ENCODE data around the gene ZNF710. TPM values are rescaled to one million over a fixed set of nuclear protein-coding genes. Genes with fewer than 3 reads are reported as not detected.

ZNF710 gene
- total and polyA plus RNA-seq, 2 donors (not counting 3 experiments of a cell fraction or from before 2014, with no cell fraction given), result 8.9 to 32.4 TPM

- Histone ChIP-seq H3K4me2 (ENCODE audit: insufficient read depth, low read length) (no peak overlapping the region), H3K9me3 (replicated peaks; ENCODE audit: control insufficient read depth, insufficient read depth, low read length) (no peaks in the 10 kb centered on the region), H3K36me3 (ENCODE audit: control insufficient read depth in 2 of 2, extremely low read depth in 1 of 2, insufficient read depth in 2 of 2, low read length in 2 of 2) (no peaks in the 10 kb centered on the region), H3K4me3 (replicated peaks in 1 of 3; ENCODE audit: insufficient read depth in 1 of 3, low read depth in 1 of 3, low read length in 3 of 3) (no peak overlapping the region), H3K27ac (ENCODE audit: insufficient read depth, low read depth, low read length) (no peak overlapping the region), H3K27me3 (ENCODE audit: control insufficient read depth in 2 of 2, insufficient read depth in 2 of 2, low read length in 2 of 2) (no peaks in the 10 kb centered on the region), H2AFZ (ENCODE audit: low read depth, low read length) (no peak overlapping the region), H3K79me2 (ENCODE audit: control insufficient read depth, insufficient read depth, low read length) (no peaks in the 10 kb centered on the region), H3K9ac (replicated peaks; ENCODE audit: extremely low read depth, insufficient read depth, low read length) (no peak overlapping the region), H3K4me1 (ENCODE audit: control insufficient read depth, extremely low read depth, insufficient read depth, low read length) (no peaks in the 10 kb centered on the region), H3K9me1 (replicated peaks; ENCODE audit: control insufficient read depth, extremely low read depth, insufficient read depth, low read length) (no peaks in the 10 kb centered on the region), H4K20me1 (replicated peaks; ENCODE audit: control insufficient read depth, extremely low read depth, insufficient read depth, low read length) (no peaks in the 10 kb centered on the region)
- intact Hi-C loops (cut with micrococcal nuclease), result no loop called here
- FAIRE-seq, result no peak
- ChIA-PET POLR2A (no interaction called here), CTCF (no interaction called here)
- no peak for DNase-seq (ENCODE audit: low read depth, low spot score)
- TF ChIP-seq MYC (IDR thresholded peaks at IDR 0.05; ENCODE audit: low read depth, low read length) (no peak), GATA2 (IDR thresholded peaks at IDR 0.05; ENCODE audit: insufficient read depth, insufficient read length, low read depth, low read length) (no peak), CTCF (IDR thresholded peaks at IDR 0.05; ENCODE audit: extremely low read depth in 1 of 2, insufficient read depth in 1 of 2, low read depth in 1 of 2, low read length in 2 of 2) (no peak), POLR2AphosphoS5 (IDR thresholded peaks at IDR 0.05; ENCODE audit: insufficient read depth, low read depth, low read length) (no peak), JUN (IDR thresholded peaks at IDR 0.05; ENCODE audit: borderline replicate concordance, insufficient read depth, insufficient read length, low read depth) (no peak), MAX (IDR thresholded peaks at IDR 0.05; ENCODE audit: insufficient read depth, insufficient read length) (no peak), FOS (IDR thresholded peaks at IDR 0.05; ENCODE audit: borderline replicate concordance, insufficient read depth, low read length) (no peak)
- no TSS peak for BruUV-seq (replicated peaks)
- dilution Hi-C loops (cut with MboI; ENCODE audit: extremely low pct_ligation_motif_present, low sequenced_read_pairs), result no loop called here
Observed at GRCh38 chr15:89991312-89991711, 9.8 kb upstream of the ZNF710 start.
